K562 (cell line): ENCODE data around the gene EPN2. TPM values are rescaled to one million over a fixed set of nuclear protein-coding genes. Genes with fewer than 3 reads are reported as not detected.

ENCODE experiments used
- ATAC-seq: fragments of 200-7000 bp; cut with Tn5 transposase; 3 replicates; pipeline ENCODE4 v1.9.1; 2020; ENCODE audit warnings: moderate library complexity
- BruUV-seq: library from RNA; stranded (reverse); fragments of 400-500 nt; replicated peaks from 2 replicates; lab custom pipeline; 2021; lab: Mats Ljungman, UMichigan
- CTCF ChIA-PET: fragments of 300-600 bp; formaldehyde crosslinking; extraction: SDS; loops from one replicate; lab custom pipeline; 2021; ENCODE audit warnings: low intra/inter-chr PET ratio; lab: Yijun Ruan, JAX
- POLR2A ChIA-PET: fragments of 300-600, 350-650 bp; sonication (Branson Sonifier 250); formaldehyde crosslinking; extraction: SDS; loops from one replicate; lab custom pipeline; 2021; ENCODE audit warnings: antibody characterized with exemption, inconsistent platforms; lab: Yijun Ruan, JAX
- DNase-seq, 4 experiments: peaks; one replicate each; pipeline versions ENCODE4 v3.0.0 to v3.0.0-alpha.2; 2011 to 2018; ENCODE audit warnings: low spot score in 3 of 4, mixed read lengths in 3 of 4; ENCODE audit errors: extremely low read depth in 1 of 4
- FAIRE-seq: peaks from 2 replicates; lab custom pipeline; 2011; peaks lifted over from hg19 to GRCh38; lab: Jason Lieb, UNC
- H2AFZ ChIP-seq: 2 replicates; pipeline ENCODE4 v1.6.0; 2011; ENCODE audit warnings: low read depth, low read length, control low read depth, inconsistent platforms
- H3K27ac ChIP-seq: fragments of 200-600 bp; 3 replicates; pipeline ENCODE4 v1.8.0; 2011; ENCODE audit warnings: low read depth, mild to moderate bottlenecking, control low read depth, inconsistent platforms, low read length, moderate library complexity, mixed read lengths; ENCODE audit errors: extremely low read depth
- H3K27me3 ChIP-seq, 2 experiments: fragments of 300-600 bp in 1 of 2; 2 replicates in 1 of 2; 3 replicates in 1 of 2; pipeline versions ENCODE4 v1.6.0 to v1.8.0; 2011; ENCODE audit warnings: inconsistent platforms in 2 of 2, low read length in 2 of 2, mild to moderate bottlenecking in 1 of 2, mixed read lengths in 1 of 2, moderate library complexity in 1 of 2; ENCODE audit not compliant: control insufficient read depth in 2 of 2, insufficient read depth in 2 of 2
- H3K36me3 ChIP-seq: fragments of 300-600 bp; 3 replicates; pipeline ENCODE4 v1.8.0; 2011; ENCODE audit warnings: mild to moderate bottlenecking, low read length, inconsistent platforms; ENCODE audit not compliant: control insufficient read depth, insufficient read depth
- H3K4me1 ChIP-seq, 2 experiments: fragments of 200-600 bp in 1 of 2; replicated peaks in 1 of 2; 2 replicates in 1 of 2; 3 replicates in 1 of 2; pipeline versions ENCODE4 v1.5.1 to v1.8.0; 2011; ENCODE audit warnings: inconsistent platforms in 2 of 2, low read length in 2 of 2, mild to moderate bottlenecking in 1 of 2, mixed read lengths in 1 of 2, moderate library complexity in 1 of 2; ENCODE audit not compliant: control insufficient read depth in 2 of 2, insufficient read depth in 2 of 2
- H3K4me2 ChIP-seq: 2 replicates; pipeline ENCODE4 v1.6.1; 2011; ENCODE audit warnings: low read length, control low read depth, inconsistent platforms, mixed read lengths; ENCODE audit not compliant: insufficient read depth
- H3K4me3 ChIP-seq: fragments of 200-600 bp; sonication (generic), shearing (Covaris generic); 2 replicates; pipeline ENCODE4 v1.5.1; 2016; ENCODE audit warnings: control low read depth, inconsistent platforms
- H3K79me2 ChIP-seq: fragments of 200-600 bp; 3 replicates; pipeline ENCODE4 v1.8.0; 2011; ENCODE audit warnings: low read length, inconsistent platforms; ENCODE audit not compliant: control insufficient read depth, insufficient read depth
- H3K9ac ChIP-seq, 2 experiments: 2 replicates each; pipeline versions ENCODE4 v1.6.0 to v1.6.1; 2011; ENCODE audit warnings: low read depth in 2 of 2, low read length in 2 of 2, control low read depth in 1 of 2, inconsistent platforms in 1 of 2, mild to moderate bottlenecking in 1 of 2, mixed read lengths in 1 of 2; ENCODE audit not compliant: insufficient read depth in 1 of 2
- H3K9me1 ChIP-seq: one replicate; pipeline ENCODE4 v1.6.0; 2011; ENCODE audit warnings: inconsistent platforms, mild to moderate bottlenecking, low read length, moderate library complexity; ENCODE audit not compliant: control insufficient read depth, insufficient read depth
- H3K9me3 ChIP-seq: replicated peaks from 2 replicates; pipeline ENCODE4 v1.5.1; 2011; ENCODE audit warnings: low read depth, low read length, inconsistent platforms; ENCODE audit not compliant: control insufficient read depth, insufficient read depth
- H4K20me1 ChIP-seq: replicated peaks from 2 replicates; pipeline ENCODE4 v1.6.1; 2011; ENCODE audit warnings: low read length, inconsistent platforms, mixed read lengths; ENCODE audit not compliant: control insufficient read depth, insufficient read depth
- AFF1 ChIP-seq, 2 experiments: fragments of 450-650 bp; IDR thresholded peaks; 2 replicates each; pipeline ENCODE4 v1.6.1; 2018; ENCODE audit warnings: mild to moderate bottlenecking in 2 of 2, low read depth in 1 of 2; ENCODE audit not compliant: partially characterized antibody in 2 of 2
- EWSR1 ChIP-seq: fragments of 450-650 bp; IDR thresholded peaks from 2 replicates; pipeline ENCODE4 v1.6.1; 2018; ENCODE audit warnings: borderline replicate concordance, mild to moderate bottlenecking, low read depth, moderate library complexity; ENCODE audit not compliant: partially characterized antibody
- NRF1 ChIP-seq, 2 experiments: fragments of 450-650 bp; IDR thresholded peaks in 1 of 2; conservative IDR thresholded peaks in 1 of 2; 2 replicates each; pipeline ENCODE4 v1.6.1; 2014; ENCODE audit warnings: mild to moderate bottlenecking in 2 of 2
- RFX7 ChIP-seq: fragments of 250-450 bp; sonication (Bioruptor Pico); IDR thresholded peaks from 2 replicates; pipeline ENCODE4 v1.5.1; 2021; ENCODE audit warnings: mild to moderate bottlenecking
- WGBS: fragments of 100-300 bp; shearing (Covaris generic); methylation state at CpG from one replicate; pipeline ENCODE4 v1.1.6; 2016; ENCODE audit warnings: low coverage, mixed read lengths; ENCODE audit not compliant: insufficient coverage; ENCODE audit errors: missing lambda C conversion rate; 5-methylcytosine and 5-hydroxymethylcytosine counted together
- in situ Hi-C: fragments of 300-500 bp; cut with MboI; formaldehyde crosslinking; loops from 4 replicates; pipeline ENCODE4 v1.15.0; 2018; ENCODE audit warnings: inconsistent platforms, mixed read lengths
- intact Hi-C: fragments of 100-400 bp; cut with micrococcal nuclease; formaldehyde crosslinking; loops from 2 replicates; pipeline ENCODE4 v1.14.2; 2022
- polyA plus RNA-seq, 8 experiments: library from polyadenylated mRNA; depleted of rRNA in 4 of 8; stranded (reverse) in 5 of 8; unstranded in 3 of 8; fragments of >200 nt; fragmentation: Nextera tagmentation in 2 of 8; fragmentation: Illumina TruSeq in 1 of 8; extraction: Ambion mirVana in 2 of 8; extraction: Trizol in 1 of 8; gene quantifications; 2 replicates each; pipeline versions ENCODE4 v1.2.1 to v1.2.3, GENCODE V29; 2011 to 2014; ENCODE audit warnings: inconsistent platforms in 1 of 8, missing spikeins in 1 of 8
- total RNA-seq, 7 experiments: library from RNA; depleted of rRNA in 6 of 7; stranded (reverse); fragments of >200 nt in 6 of 7; fragmentation: Illumina TruSeq in 2 of 7; extraction: Trizol in 2 of 7; gene quantifications; 2 replicates each; pipeline versions ENCODE4 v1.2.1 to v1.2.3, GENCODE V29; 2011 to 2021; ENCODE audit warnings: low replicate concordance in 1 of 7
- TF ChIP-seq, protein P1 (sequence below): conservative IDR thresholded peaks from 2 replicates; pipeline ENCODE4 v1.6.1; 2011; ENCODE audit warnings: low read depth, mild to moderate bottlenecking, low read length; ENCODE audit not compliant: control insufficient read depth

EPN2 gene
- total and polyA plus RNA-seq, 9 of the 15 experiments (the other 6 are each of a cell fraction or from before 2014, with no cell fraction given): 1.0 to 12.9 (median 8.9) TPM

DNA sequence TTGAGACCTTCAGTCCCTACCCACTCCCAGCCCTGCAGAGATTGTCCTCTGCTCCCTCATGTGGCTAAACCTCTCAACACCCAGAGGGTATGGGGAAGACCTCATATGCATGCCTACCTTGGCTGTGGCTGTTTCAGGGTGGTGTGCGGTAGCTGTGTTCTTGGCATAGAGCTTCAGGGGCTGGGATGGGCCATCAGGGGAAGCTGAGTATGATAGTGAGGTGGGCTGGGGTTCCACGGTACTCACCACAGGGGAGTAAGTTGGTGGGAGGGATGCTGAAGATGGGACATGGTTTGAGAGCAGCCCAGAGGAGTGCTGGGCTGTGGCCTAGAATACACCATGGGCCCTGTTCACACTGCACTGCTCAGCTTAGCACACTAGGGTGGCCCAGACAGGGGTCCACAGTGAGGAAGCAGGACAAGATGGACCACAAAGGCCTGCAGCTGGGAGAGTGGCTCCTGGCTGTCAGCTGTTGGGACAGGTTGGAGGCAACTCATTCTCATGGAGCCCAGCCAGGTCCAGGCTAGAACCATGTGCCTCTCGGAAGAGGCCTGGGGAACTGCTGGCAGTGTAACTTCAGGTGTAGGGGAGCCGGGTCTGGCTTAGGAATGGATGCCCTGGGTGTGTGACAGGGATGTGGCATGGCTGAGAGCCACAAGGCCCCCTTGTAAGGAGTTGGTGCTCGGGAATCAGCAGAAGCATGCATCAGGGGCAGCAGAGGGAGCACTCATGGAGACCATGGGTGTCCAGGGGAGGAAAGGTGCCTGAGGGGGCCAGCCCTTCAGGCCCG is 146.7 kb downstream of the EPN2 start:
- POLR2A ChIA-PET: no interaction called here
- FAIRE-seq (no peak), DNase-seq (no peak), ATAC-seq (no peak)
- Histone ChIP-seq H3K4me1 (peaks cover 3 to 32% of the 10 kb centered on the region in 2 experiments; a peak in 4 of 5 replicates), H2AFZ (no peak overlapping the region), H3K9me3 (no peaks in the 10 kb centered on the region), H4K20me1 (no peaks in the 10 kb centered on the region), H3K27me3 (no peaks in the 10 kb centered on the region), H3K27ac (no peak overlapping the region; the same call in 2 of the 3 replicates), H3K9me1 (no peaks in the 10 kb centered on the region), H3K4me2 (no peak overlapping the region), H3K9ac (no peak overlapping the region; a peak in 1 of 4 replicates), H3K36me3 (peaks cover 21% of the 10 kb centered on the region; the same call in 2 of the 3 replicates), H3K79me2 (peaks cover 6% of the 10 kb centered on the region; the same call in 2 of the 3 replicates), H3K4me3 (no peak overlapping the region)
- no TSS peak for BruUV-seq
- WGBS: 83% methylated on average over 5 of the region's 6 CpGs
- intact Hi-C loops: no loop called here
- no peak for TF ChIP-seq NRF1 (conservative IDR thresholded peaks at IDR 0.05 in 1 of 2, IDR thresholded peaks at IDR 0.05 in 1 of 2)
- CTCF ChIA-PET: no interaction called here
- in situ Hi-C loops: no loop called here

GRCh38 chr17:19384723-19385391 is 147.7 kb downstream of the EPN2 start:
- Histone ChIP-seq H3K9ac (0 out of 4 replicates have a peak overlapping the region, but pooled peaks of 1 of the 2 experiments have one; percentile 28), H4K20me1 (no peaks in the 10 kb centered on the region), H3K79me2 (no peaks in the 10 kb centered on the region), H3K36me3 (peaks cover 16% of the 10 kb centered on the region; the same call in 2 of the 3 replicates), H2AFZ (no peak overlapping the region), H3K4me1 (peaks cover 3 to 27% of the 10 kb centered on the region in 2 experiments; a peak in 4 of 5 replicates), H3K27me3 (no peaks in the 10 kb centered on the region), H3K27ac (no peak overlapping the region; the same call in 2 of the 3 replicates), H3K4me3 (no peak overlapping the region), H3K4me2 (no peak overlapping the region), H3K9me3 (no peaks in the 10 kb centered on the region), H3K9me1 (no peaks in the 10 kb centered on the region)
- 43% methylated on average over 7 of the region's 16 CpGs for WGBS
- in situ Hi-C loops (no loop called here), intact Hi-C loops (no loop called here)
- DNase-seq: peak; percentile 14 to 51 (median 34)
- ATAC-seq: peak; percentile 80
- no peak for FAIRE-seq
- no TSS peak for BruUV-seq
- ChIA-PET POLR2A (no interaction called here), CTCF (no interaction called here)
- TF ChIP-seq AFF1 (IDR thresholded peaks at IDR 0.05; ENCODE audit: low read depth in 1 of 2, partially characterized antibody in 2 of 2) (no peak), EWSR1 (no peak), RFX7 (CRISPR knock-in tag) (no peak)
- TF ChIP-seq, protein P1, sequence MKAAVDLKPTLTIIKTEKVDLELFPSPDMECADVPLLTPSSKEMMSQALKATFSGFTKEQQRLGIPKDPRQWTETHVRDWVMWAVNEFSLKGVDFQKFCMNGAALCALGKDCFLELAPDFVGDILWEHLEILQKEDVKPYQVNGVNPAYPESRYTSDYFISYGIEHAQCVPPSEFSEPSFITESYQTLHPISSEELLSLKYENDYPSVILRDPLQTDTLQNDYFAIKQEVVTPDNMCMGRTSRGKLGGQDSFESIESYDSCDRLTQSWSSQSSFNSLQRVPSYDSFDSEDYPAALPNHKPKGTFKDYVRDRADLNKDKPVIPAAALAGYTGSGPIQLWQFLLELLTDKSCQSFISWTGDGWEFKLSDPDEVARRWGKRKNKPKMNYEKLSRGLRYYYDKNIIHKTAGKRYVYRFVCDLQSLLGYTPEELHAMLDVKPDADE: no peak
